Measurements from ENCODE around the gene CENPX.

- TF ChIP-seq CTCF (IDR thresholded peaks at IDR 0.05; ENCODE audit: extremely low read depth in 1 of 2, insufficient read depth in 1 of 2, low read depth in 1 of 2, low read length in 2 of 2): no peak
- TF ChIP-seq, protein P1, sequence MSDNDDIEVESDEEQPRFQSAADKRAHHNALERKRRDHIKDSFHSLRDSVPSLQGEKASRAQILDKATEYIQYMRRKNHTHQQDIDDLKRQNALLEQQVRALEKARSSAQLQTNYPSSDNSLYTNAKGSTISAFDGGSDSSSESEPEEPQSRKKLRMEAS (IDR thresholded peaks at IDR 0.05; ENCODE audit: insufficient read depth, insufficient read length): no peak
Measured at GRCh38 chr17:81992306-81993102, 30.2 kb downstream of the CENPX start.
